ENCODE data around the gene TACSTD2. TPM values are rescaled to one million over a fixed set of nuclear protein-coding genes. Genes with fewer than 3 reads are reported as not detected.

TACSTD2 gene
- total and polyA plus RNA-seq, 12 donors = 0.22 to 2.5 (median 0.92) TPM; not detected in 1

DNA sequence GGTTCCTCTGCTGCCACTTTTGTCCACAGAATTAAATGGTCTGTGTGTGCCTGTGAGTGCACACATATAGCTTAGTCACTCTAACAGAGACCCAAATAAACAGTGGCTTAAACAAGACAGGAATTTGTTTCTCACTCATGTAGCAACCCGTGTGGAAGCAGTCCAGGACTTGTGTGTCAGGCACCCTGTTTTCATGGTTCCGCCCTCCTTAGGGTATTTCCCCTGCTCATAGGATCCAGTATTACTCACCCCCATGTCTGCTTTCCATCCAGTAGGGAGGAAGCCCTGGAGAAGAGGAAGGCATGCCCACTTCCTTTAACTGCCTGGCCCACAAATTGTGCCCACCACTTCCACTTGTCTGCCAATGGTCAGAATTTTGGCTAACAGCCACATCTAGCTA, 41.3 kb upstream of the TACSTD2 start:
- H3K9me3 ChIP-seq (replicated peaks in 1 of 3) = no peaks in the 10 kb centered on the region
- DNase-seq = peak; percentile 20 to 75 (median 34)
- intact Hi-C loops (cut with DNase I) = no loop called here
- H3K27me3 ChIP-seq = no peaks in the 10 kb centered on the region
- no peaks in the 10 kb centered on the region for H3K4me1 ChIP-seq (replicated peaks in 1 of 2)
- no peak overlapping the region for H3K27ac ChIP-seq
- no peak for TF ChIP-seq POLR2A (IDR thresholded peaks at IDR 0.05)
- TF ChIP-seq, protein P1, sequence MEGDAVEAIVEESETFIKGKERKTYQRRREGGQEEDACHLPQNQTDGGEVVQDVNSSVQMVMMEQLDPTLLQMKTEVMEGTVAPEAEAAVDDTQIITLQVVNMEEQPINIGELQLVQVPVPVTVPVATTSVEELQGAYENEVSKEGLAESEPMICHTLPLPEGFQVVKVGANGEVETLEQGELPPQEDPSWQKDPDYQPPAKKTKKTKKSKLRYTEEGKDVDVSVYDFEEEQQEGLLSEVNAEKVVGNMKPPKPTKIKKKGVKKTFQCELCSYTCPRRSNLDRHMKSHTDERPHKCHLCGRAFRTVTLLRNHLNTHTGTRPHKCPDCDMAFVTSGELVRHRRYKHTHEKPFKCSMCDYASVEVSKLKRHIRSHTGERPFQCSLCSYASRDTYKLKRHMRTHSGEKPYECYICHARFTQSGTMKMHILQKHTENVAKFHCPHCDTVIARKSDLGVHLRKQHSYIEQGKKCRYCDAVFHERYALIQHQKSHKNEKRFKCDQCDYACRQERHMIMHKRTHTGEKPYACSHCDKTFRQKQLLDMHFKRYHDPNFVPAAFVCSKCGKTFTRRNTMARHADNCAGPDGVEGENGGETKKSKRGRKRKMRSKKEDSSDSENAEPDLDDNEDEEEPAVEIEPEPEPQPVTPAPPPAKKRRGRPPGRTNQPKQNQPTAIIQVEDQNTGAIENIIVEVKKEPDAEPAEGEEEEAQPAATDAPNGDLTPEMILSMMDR (IDR thresholded peaks at IDR 0.05) = no peak
- WGBS, 4 donors = 33 to 56% (median 53%) methylated on average over 2 of the region's 2 CpGs
- H3K4me3 ChIP-seq = no peak overlapping the region
- no peaks in the 10 kb centered on the region for H3K36me3 ChIP-seq (replicated peaks in 1 of 2)

DNA sequence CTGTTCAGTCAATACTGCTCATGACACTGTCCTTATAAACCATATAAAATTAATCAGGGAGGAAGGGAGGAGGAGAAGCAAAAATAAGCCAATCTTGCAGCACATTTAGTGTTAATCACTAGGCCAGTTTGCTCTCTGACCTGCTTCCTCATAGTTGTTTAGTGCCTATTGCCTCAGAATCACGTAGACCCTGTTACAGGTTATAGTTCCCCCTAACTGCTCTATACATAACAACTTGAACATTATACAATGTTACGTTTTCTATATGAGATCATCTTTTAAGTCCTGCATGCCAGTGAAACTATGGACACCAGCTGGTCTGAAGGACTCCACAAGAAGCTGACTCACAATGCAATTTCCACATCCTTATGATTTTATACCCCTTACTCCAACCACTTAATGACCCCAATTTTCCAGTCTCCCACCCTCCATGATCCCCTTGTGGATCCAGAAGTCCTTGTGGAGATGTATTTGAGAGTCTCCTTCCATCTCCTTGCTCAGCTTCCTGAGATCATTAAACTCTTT, 34.9 kb upstream of the TACSTD2 start:
- Histone ChIP-seq H3K4me1 (replicated peaks in 1 of 2) (no peaks in the 10 kb centered on the region), H3K27me3 (no peaks in the 10 kb centered on the region), H3K27ac (no peak overlapping the region), H3K4me3 (no peak overlapping the region), H3K36me3 (replicated peaks in 1 of 2) (no peaks in the 10 kb centered on the region), H3K9me3 (replicated peaks in 1 of 3) (no peaks in the 10 kb centered on the region)
- DNase-seq = no peak
- no peak for TF ChIP-seq POLR2A (IDR thresholded peaks at IDR 0.05)
- TF ChIP-seq, protein P1 (IDR thresholded peaks at IDR 0.05) = no peak
- WGBS, 4 donors = 67 to 74% (median 68%) methylated on average over 2 of the region's 2 CpGs
- intact Hi-C loops (cut with DNase I) = no loop called here

DNA sequence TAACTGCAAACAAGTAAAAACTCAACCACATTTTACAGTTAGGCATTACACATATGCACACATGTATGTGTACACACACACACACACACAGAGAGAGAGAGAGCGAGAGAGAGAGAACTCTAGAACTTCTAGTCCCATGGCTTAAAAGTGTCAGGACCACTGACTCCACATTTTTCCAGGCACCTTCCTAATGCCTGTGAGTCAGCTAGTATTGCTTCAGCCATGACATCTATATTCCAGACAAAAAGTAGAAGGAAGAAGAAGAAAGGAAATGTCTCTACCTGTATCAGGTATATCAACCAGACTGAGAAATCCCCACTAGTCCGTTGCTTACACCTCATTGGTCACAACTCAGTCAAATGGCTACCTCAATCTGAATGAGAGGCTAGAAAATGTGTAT, 31.9 kb upstream of the TACSTD2 start:
- Histone ChIP-seq H3K27ac (no peak overlapping the region), H3K36me3 (replicated peaks in 1 of 2) (no peaks in the 10 kb centered on the region), H3K4me3 (no peak overlapping the region), H3K9me3 (replicated peaks in 1 of 3) (peaks cover 0 to 7% (median 0%) of the 10 kb centered on the region in 3 donors), H3K4me1 (replicated peaks in 1 of 2) (no peaks in the 10 kb centered on the region), H3K27me3 (no peaks in the 10 kb centered on the region)
- DNase-seq = no peak
- TF ChIP-seq, protein P1 (IDR thresholded peaks at IDR 0.05) = no peak
- no peak for TF ChIP-seq POLR2A (IDR thresholded peaks at IDR 0.05)
- intact Hi-C loops (cut with DNase I) = no loop called here
- 84 to 94% (median 85%) methylated on average over 2 of the region's 2 CpGs for WGBS, 4 donors

DNA sequence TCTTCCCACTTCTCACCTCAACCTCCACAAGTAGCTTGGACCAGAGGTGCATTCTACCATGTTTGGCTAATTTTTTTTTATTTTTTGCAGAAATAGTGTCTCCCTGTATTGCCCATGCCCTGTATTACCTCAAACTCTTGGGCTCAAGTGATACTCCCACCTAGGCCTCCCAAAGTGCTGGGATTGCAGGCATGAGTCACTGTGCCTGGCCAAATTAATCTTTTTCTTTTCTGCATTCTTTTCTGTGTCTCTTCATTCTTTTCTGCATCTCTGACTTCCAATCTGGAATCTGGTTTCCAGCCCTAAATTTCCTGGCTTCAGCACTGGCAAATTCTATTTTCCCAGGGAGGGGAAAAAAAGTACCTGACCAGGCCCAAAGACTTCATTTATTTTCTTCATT, 31.2 kb upstream of the TACSTD2 start:
- H3K27me3 ChIP-seq = no peaks in the 10 kb centered on the region
- no peak for TF ChIP-seq POLR2A (IDR thresholded peaks at IDR 0.05)
- TF ChIP-seq, protein P1 (IDR thresholded peaks at IDR 0.05) = no peak
- intact Hi-C loops (cut with DNase I) = no loop called here

More for the DNA sequence above, 31.2 kb upstream of the TACSTD2 start:
- Histone ChIP-seq H3K9me3 (replicated peaks in 1 of 3) (peaks cover 0 to 8% (median 0%) of the 10 kb centered on the region in 3 donors), H3K27ac (no peak overlapping the region), H3K4me3 (no peak overlapping the region), H3K36me3 (replicated peaks in 1 of 2) (no peaks in the 10 kb centered on the region), H3K4me1 (replicated peaks in 1 of 2) (no peaks in the 10 kb centered on the region)
- no peak for DNase-seq
